ENCODE data around the gene HDAC6.
"Not testable (repeated sequence)": the region's sequence is repeated elsewhere in the genome, so short reads cannot be mapped to it uniquely, and the experiment has no call there.

Gene HDAC6

GRCh38 chrX:48831909-48832291 lies 30.0 kb downstream of the HDAC6 start:
- H3K9me3 ChIP-seq (ENCODE audit: control insufficient read depth in 5 of 5, low read length in 5 of 5): peaks cover 0 to 4% (median 0%) of the 10 kb centered on the region in 5 donors
- peaks cover 13 to 54% (median 42%) of the 10 kb centered on the region in 5 donors for H3K27me3 ChIP-seq (ENCODE audit: control insufficient read depth in 5 of 5, insufficient read depth in 4 of 5, low read length in 5 of 5)
- peaks cover 0 to 12% (median 0%) of the 10 kb centered on the region in 5 donors for H3K4me1 ChIP-seq (ENCODE audit: control insufficient read depth in 5 of 5, insufficient read depth in 5 of 5, low read length in 5 of 5)
- no peak overlapping the region for H3K27ac ChIP-seq (ENCODE audit: low read depth, low read length)
- no peak overlapping the region for H3K9ac ChIP-seq (ENCODE audit: low read length in 5 of 5)
- no peak overlapping the region for H3K4me3 ChIP-seq (ENCODE audit: low read depth in 1 of 5, low read length in 5 of 5)
- no peaks in the 10 kb centered on the region for H3K36me3 ChIP-seq (ENCODE audit: control insufficient read depth in 5 of 5, insufficient read depth in 5 of 5, low read length in 5 of 5)

- peaks cover 0 to 12% (median 0%) of the 10 kb centered on the region in 5 donors for H3K4me1 ChIP-seq (ENCODE audit: control insufficient read depth in 5 of 5, insufficient read depth in 5 of 5, low read length in 5 of 5)
- no peaks in the 10 kb centered on the region for H3K36me3 ChIP-seq (ENCODE audit: control insufficient read depth in 5 of 5, insufficient read depth in 5 of 5, low read length in 5 of 5)
- no peak overlapping the region for H3K27ac ChIP-seq (ENCODE audit: low read depth, low read length)
- no peak overlapping the region for H3K4me3 ChIP-seq (ENCODE audit: low read depth in 1 of 5, low read length in 5 of 5)
- H3K9me3 ChIP-seq (ENCODE audit: control insufficient read depth in 5 of 5, low read length in 5 of 5): peaks cover 0 to 2% (median 0%) of the 10 kb centered on the region in 5 donors
- no peak overlapping the region for H3K9ac ChIP-seq (ENCODE audit: low read length in 5 of 5)
- H3K27me3 ChIP-seq (ENCODE audit: control insufficient read depth in 5 of 5, insufficient read depth in 4 of 5, low read length in 5 of 5): peaks cover 13 to 53% (median 42%) of the 10 kb centered on the region in 5 donors
Measured at GRCh38 chrX:48833542-48834138, 31.8 kb downstream of the HDAC6 start.

GRCh38 chrX:48834383-48834709 lies 32.5 kb downstream of the HDAC6 start:
- no peak overlapping the region for H3K27ac ChIP-seq (ENCODE audit: low read depth, low read length)
- peaks cover 0 to 2% (median 0%) of the 10 kb centered on the region in 5 donors for H3K9me3 ChIP-seq (ENCODE audit: control insufficient read depth in 5 of 5, low read length in 5 of 5)
- no peaks in the 10 kb centered on the region for H3K36me3 ChIP-seq (ENCODE audit: control insufficient read depth in 5 of 5, insufficient read depth in 5 of 5, low read length in 5 of 5)
- peaks cover 13 to 46% (median 35%) of the 10 kb centered on the region in 5 donors for H3K27me3 ChIP-seq (ENCODE audit: control insufficient read depth in 5 of 5, insufficient read depth in 4 of 5, low read length in 5 of 5)
- H3K4me1 ChIP-seq (ENCODE audit: control insufficient read depth in 5 of 5, insufficient read depth in 5 of 5, low read length in 5 of 5): peaks cover 0 to 12% (median 0%) of the 10 kb centered on the region in 5 donors
- no peak overlapping the region for H3K4me3 ChIP-seq (ENCODE audit: low read depth in 1 of 5, low read length in 5 of 5)
- H3K9ac ChIP-seq (ENCODE audit: low read length in 5 of 5): no peak overlapping the region

GRCh38 chrX:48835524-48836329 lies 33.9 kb downstream of the HDAC6 start, which contains the start of gene PCSK1N:
Gene PCSK1N (minus strand): TSS chrX:48835610. CDS start chrX:48835532, 78 bp downstream.
- H3K27ac ChIP-seq (ENCODE audit: low read depth, low read length): no peak within 1 kb of the TSS
- no peaks in the 10 kb centered on the region for H3K36me3 ChIP-seq (ENCODE audit: control insufficient read depth in 5 of 5, insufficient read depth in 5 of 5, low read length in 5 of 5)
- H3K4me1 ChIP-seq (ENCODE audit: control insufficient read depth in 5 of 5, insufficient read depth in 5 of 5, low read length in 5 of 5): peaks cover 0 to 12% (median 0%) of the 10 kb centered on the region in 5 donors
- no peak within 1 kb of the TSS for H3K9ac ChIP-seq (ENCODE audit: low read length in 5 of 5)
- H3K27me3 ChIP-seq (ENCODE audit: control insufficient read depth in 5 of 5, insufficient read depth in 4 of 5, low read length in 5 of 5): peaks cover 9 to 33% (median 25%) of the 10 kb centered on the region in 5 donors
- peaks cover 0 to 2% (median 0%) of the 10 kb centered on the region in 5 donors for H3K9me3 ChIP-seq (ENCODE audit: control insufficient read depth in 5 of 5, low read length in 5 of 5)
- no peak within 1 kb of the TSS for H3K4me3 ChIP-seq (ENCODE audit: low read depth in 1 of 5, low read length in 5 of 5)

GRCh38 chrX:48839686-48840085 lies 37.8 kb downstream of the HDAC6 start:
- Histone ChIP-seq H3K4me1 (ENCODE audit: control insufficient read depth in 5 of 5, insufficient read depth in 5 of 5, low read length in 5 of 5) (peaks cover 0 to 4% (median 0%) of the 10 kb centered on the region in 5 donors), H3K4me3 (ENCODE audit: low read depth in 1 of 5, low read length in 5 of 5) (no peak overlapping the region)

GRCh38 chrX:48848847-48849246 lies 47.0 kb downstream of the HDAC6 start:
- no peak overlapping the region for H3K27ac ChIP-seq (ENCODE audit: low read depth, low read length)
- H3K36me3 ChIP-seq (ENCODE audit: control insufficient read depth in 5 of 5, insufficient read depth in 5 of 5, low read length in 5 of 5): no peaks in the 10 kb centered on the region
- peaks cover 0 to 5% (median 0%) of the 10 kb centered on the region in 5 donors for H3K9me3 ChIP-seq (ENCODE audit: control insufficient read depth in 5 of 5, low read length in 5 of 5)
- no peak overlapping the region for H3K4me3 ChIP-seq (ENCODE audit: low read depth in 1 of 5, low read length in 5 of 5)
- H3K27me3 ChIP-seq (ENCODE audit: control insufficient read depth in 5 of 5, insufficient read depth in 4 of 5, low read length in 5 of 5): peaks cover 0 to 5% (median 3%) of the 10 kb centered on the region in 5 donors
- H3K4me1 ChIP-seq (ENCODE audit: control insufficient read depth in 5 of 5, insufficient read depth in 5 of 5, low read length in 5 of 5): no peaks in the 10 kb centered on the region
- no peak overlapping the region for H3K9ac ChIP-seq (ENCODE audit: low read length in 5 of 5)

More at GRCh38 chrX:48839686-48840085, 37.8 kb downstream of the HDAC6 start:
- H3K27ac ChIP-seq (ENCODE audit: low read depth, low read length): no peak overlapping the region
- H3K9ac ChIP-seq (ENCODE audit: low read length in 5 of 5): no peak overlapping the region
- peaks cover 0 to 2% (median 0%) of the 10 kb centered on the region in 5 donors for H3K9me3 ChIP-seq (ENCODE audit: control insufficient read depth in 5 of 5, low read length in 5 of 5)
- H3K27me3 ChIP-seq (ENCODE audit: control insufficient read depth in 5 of 5, insufficient read depth in 4 of 5, low read length in 5 of 5): peaks cover 0 to 15% (median 6%) of the 10 kb centered on the region in 5 donors
- no peaks in the 10 kb centered on the region for H3K36me3 ChIP-seq (ENCODE audit: control insufficient read depth in 5 of 5, insufficient read depth in 5 of 5, low read length in 5 of 5)

GRCh38 chrX:48852857-48853256 lies 51.0 kb downstream of the HDAC6 start:
- no peak overlapping the region for H3K27ac ChIP-seq (ENCODE audit: low read depth, low read length)
- no peaks in the 10 kb centered on the region for H3K4me1 ChIP-seq (ENCODE audit: control insufficient read depth in 5 of 5, insufficient read depth in 5 of 5, low read length in 5 of 5)
- H3K36me3 ChIP-seq (ENCODE audit: control insufficient read depth in 5 of 5, insufficient read depth in 5 of 5, low read length in 5 of 5): no peaks in the 10 kb centered on the region
- peaks cover 0 to 3% (median 0%) of the 10 kb centered on the region in 5 donors for H3K27me3 ChIP-seq (ENCODE audit: control insufficient read depth in 5 of 5, insufficient read depth in 4 of 5, low read length in 5 of 5)
- no peak overlapping the region for H3K9ac ChIP-seq (ENCODE audit: low read length in 5 of 5)
- H3K9me3 ChIP-seq (ENCODE audit: control insufficient read depth in 5 of 5, low read length in 5 of 5): peaks cover 0 to 5% (median 0%) of the 10 kb centered on the region in 5 donors
- no peak overlapping the region for H3K4me3 ChIP-seq (ENCODE audit: low read depth in 1 of 5, low read length in 5 of 5)

- not testable (repeated sequence) for H3K9me3 ChIP-seq (ENCODE audit: control insufficient read depth in 5 of 5, low read length in 5 of 5); H3K4me3 ChIP-seq (ENCODE audit: low read depth in 1 of 5, low read length in 5 of 5); H3K27me3 ChIP-seq (ENCODE audit: control insufficient read depth in 5 of 5, insufficient read depth in 4 of 5, low read length in 5 of 5); H3K9ac ChIP-seq (ENCODE audit: low read length in 5 of 5); H3K27ac ChIP-seq (ENCODE audit: low read depth, low read length); H3K36me3 ChIP-seq (ENCODE audit: control insufficient read depth in 5 of 5, insufficient read depth in 5 of 5, low read length in 5 of 5); H3K4me1 ChIP-seq (ENCODE audit: control insufficient read depth in 5 of 5, insufficient read depth in 5 of 5, low read length in 5 of 5)
Measured at GRCh38 chrX:48853494-48853893, 51.6 kb downstream of the HDAC6 start.

GRCh38 chrX:48854121-48854804 lies 52.4 kb downstream of the HDAC6 start:
- not testable (repeated sequence) for H3K4me3 ChIP-seq (ENCODE audit: low read depth in 1 of 5, low read length in 5 of 5); H3K36me3 ChIP-seq (ENCODE audit: control insufficient read depth in 5 of 5, insufficient read depth in 5 of 5, low read length in 5 of 5); H3K27ac ChIP-seq (ENCODE audit: low read depth, low read length); H3K4me1 ChIP-seq (ENCODE audit: control insufficient read depth in 5 of 5, insufficient read depth in 5 of 5, low read length in 5 of 5); H3K9ac ChIP-seq (ENCODE audit: low read length in 5 of 5); H3K9me3 ChIP-seq (ENCODE audit: control insufficient read depth in 5 of 5, low read length in 5 of 5); H3K27me3 ChIP-seq (ENCODE audit: control insufficient read depth in 5 of 5, insufficient read depth in 4 of 5, low read length in 5 of 5)

GRCh38 chrX:48854898-48855297 lies 53.0 kb downstream of the HDAC6 start:
- no peak overlapping the region for H3K4me3 ChIP-seq (ENCODE audit: low read depth in 1 of 5, low read length in 5 of 5)
- H3K27me3 ChIP-seq (ENCODE audit: control insufficient read depth in 5 of 5, insufficient read depth in 4 of 5, low read length in 5 of 5): peaks cover 0 to 3% (median 0%) of the 10 kb centered on the region in 5 donors
- H3K27ac ChIP-seq (ENCODE audit: low read depth, low read length): no peak overlapping the region
- no peak overlapping the region for H3K9ac ChIP-seq (ENCODE audit: low read length in 5 of 5)
- H3K4me1 ChIP-seq (ENCODE audit: control insufficient read depth in 5 of 5, insufficient read depth in 5 of 5, low read length in 5 of 5): no peaks in the 10 kb centered on the region
- H3K36me3 ChIP-seq (ENCODE audit: control insufficient read depth in 5 of 5, insufficient read depth in 5 of 5, low read length in 5 of 5): no peaks in the 10 kb centered on the region
- peaks cover 0 to 5% (median 0%) of the 10 kb centered on the region in 5 donors for H3K9me3 ChIP-seq (ENCODE audit: control insufficient read depth in 5 of 5, low read length in 5 of 5)

All from subcutaneous abdominal adipose tissue (tissue), 5 donors.